Epithelial cell of prostate (primary cell): ENCODE measurements around the gene SPDYE3.

ENCODE experiments used
- DNase-seq: peaks from one replicate; pipeline ENCODE4 v3.0.0-alpha.2; 2011; ENCODE audit warnings: low read depth, low spot score
- H3K27ac ChIP-seq: fragments of 450-650 bp; 2 replicates; pipeline ENCODE4 v1.5.1; 2017; ENCODE audit warnings: mild to moderate bottlenecking

Gene SPDYE3

DNA sequence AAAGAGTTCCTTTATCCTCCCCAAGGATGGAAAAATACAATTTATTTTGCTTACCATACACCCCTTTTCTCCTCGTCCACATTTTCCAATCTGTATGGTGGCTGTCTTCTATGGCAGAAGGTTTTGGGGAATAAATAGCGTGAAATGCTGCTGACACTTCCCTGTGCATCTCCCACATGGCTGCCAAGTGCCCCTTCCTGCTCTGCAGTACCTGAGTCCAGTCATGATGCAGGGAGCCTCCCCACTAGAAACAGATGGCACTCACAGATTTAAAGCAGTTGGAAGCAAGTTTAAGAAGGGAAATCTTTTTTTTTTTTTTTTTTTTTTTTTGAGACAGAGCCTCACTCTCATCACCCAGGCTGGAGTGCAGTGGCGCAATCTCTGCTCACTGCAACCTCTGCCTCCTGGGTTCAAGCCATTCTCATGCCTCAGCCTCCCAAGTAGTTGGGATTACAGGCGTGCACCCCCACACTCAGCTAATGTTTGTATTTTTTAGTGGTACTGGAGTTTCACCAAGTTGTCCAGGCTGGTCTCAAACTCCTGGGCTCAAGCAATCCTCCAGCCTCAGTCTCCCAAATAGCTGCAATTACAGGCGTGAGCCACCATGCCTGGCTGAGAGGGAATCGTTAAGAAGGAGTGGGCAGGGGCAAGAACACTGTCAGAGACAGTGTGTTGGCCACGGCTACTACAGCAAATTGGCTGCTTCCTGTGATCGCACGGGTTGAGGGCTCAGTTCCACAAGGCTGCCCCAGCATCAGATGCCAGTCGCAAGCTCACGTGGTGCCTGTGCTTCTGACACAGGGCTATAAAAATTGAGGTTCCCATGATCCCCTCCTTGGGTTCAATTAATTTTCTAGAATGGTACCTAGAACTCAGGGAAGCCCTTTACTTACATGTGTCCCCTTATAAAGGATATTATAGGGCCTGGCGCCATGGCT, 60.4 kb downstream of the SPDYE3 start:
- DNase-seq: no peak
- H3K27ac ChIP-seq: no peak overlapping the region

DNA sequence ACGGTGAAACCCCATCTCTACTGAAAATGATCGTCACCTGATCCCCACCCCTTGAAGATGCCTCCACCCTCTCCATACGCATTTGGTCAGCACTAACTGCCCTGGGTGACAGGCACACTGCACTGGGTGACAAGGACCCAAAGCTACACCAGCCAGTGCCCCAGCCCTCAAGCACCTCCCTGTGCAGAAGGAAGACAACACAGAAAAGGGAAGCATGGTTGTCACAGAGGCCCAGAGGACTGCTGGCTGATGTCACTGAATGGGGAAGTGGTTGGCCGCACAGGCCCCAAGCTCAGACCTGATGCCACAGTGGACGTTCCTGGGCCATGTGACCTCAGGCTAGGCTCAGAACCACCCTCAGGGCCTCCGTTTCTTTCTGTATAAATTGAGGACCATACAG, 61.6 kb downstream of the SPDYE3 start:
- DNase-seq: no peak
- no peak overlapping the region for H3K27ac ChIP-seq

DNA sequence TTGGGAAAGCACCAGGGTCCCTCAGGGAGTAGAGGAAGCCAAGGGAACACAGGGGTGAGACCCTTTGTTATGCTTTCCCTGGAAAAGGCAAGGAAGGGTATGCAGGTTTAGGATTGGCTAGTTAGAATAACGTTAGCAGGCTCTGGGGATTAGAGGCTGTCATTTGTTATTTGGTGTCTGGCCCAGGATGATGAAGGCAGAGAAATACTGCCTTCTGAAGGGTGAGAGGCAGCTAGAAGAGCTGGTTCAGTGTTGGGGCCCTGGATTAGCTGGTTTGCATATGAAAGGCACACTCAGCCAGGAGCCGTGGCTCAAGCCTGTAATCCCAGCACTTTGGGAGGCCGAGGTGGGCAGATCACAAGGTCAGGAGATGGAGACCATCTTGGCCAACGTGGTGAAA, 62.8 kb downstream of the SPDYE3 start:
- DNase-seq: no peak
- no peak overlapping the region for H3K27ac ChIP-seq

GRCh38 chr7:100370746-100371145, 63.2 kb downstream of the SPDYE3 start:
- DNase-seq: no peak
- H3K27ac ChIP-seq: no peak overlapping the region

DNA sequence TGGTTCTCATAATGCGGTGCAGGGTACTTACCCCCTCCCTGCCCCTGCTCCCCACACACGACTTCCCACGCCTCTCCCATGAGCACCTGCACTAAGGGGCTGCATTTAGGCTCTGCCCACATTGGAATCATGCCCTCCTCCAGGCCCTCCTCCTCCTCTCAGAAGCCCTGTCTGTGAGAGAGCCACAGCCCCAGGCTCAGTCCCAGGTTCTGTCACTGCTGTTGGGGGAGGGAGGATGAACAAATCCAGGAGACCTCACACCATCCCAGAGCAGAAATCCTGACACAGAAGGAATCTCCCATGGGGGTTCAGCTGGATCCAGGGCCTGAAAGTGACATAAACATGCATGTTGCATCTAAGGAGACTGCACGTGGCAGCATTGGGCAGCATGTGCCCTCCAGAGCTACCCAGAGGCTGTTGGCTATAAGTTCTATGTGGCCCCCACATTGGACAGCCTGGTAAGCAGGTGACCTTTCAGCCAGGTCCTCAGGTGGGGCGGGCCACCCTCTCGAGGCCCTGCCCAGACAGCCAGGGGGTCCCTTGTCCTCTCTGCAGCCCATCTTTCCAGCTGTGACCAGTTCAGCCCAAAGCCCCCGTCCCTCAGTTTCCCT, 64.2 kb downstream of the SPDYE3 start:
- no peak for DNase-seq
- H3K27ac ChIP-seq: no peak overlapping the region
